GM18951 (cell line): Measurements from ENCODE around the gene SEMA4G.

ENCODE experiments used
- POLR2A ChIP-seq: IDR thresholded peaks from 4 replicates; pipeline ENCODE4 v1.6.1; 2011; ENCODE audit warnings: mild to moderate bottlenecking; ENCODE audit not compliant: insufficient read length, insufficient read depth; ENCODE audit errors: extremely low read depth
- in situ Hi-C: fragments of 300-500 bp; cut with MboI; formaldehyde crosslinking; loops from one replicate; pipeline ENCODE4 v1.12.0; 2022; ENCODE audit warnings: low sequenced_read_pairs, mixed read lengths, inconsistent platforms; ENCODE audit not compliant: unreplicated experiment

Gene SEMA4G

GRCh38 chr10:100969187-100970075 is at the start of gene SEMA4G:
TSS of gene SEMA4G (plus strand) at chr10:100969504. CDS start at chr10:100972913, 3,409 bp downstream.
- no peak for TF ChIP-seq POLR2A
- in situ Hi-C loops: no loop called here

GRCh38 chr10:100923580-100923979 is 45.7 kb upstream of the SEMA4G start:
- in situ Hi-C loops: no loop called here
- TF ChIP-seq POLR2A: no peak

GRCh38 chr10:100927266-100927665 is 42.0 kb upstream of the SEMA4G start:
- in situ Hi-C loops: no loop called here

GRCh38 chr10:100928039-100928438 is 41.3 kb upstream of the SEMA4G start:
- in situ Hi-C loops: no loop called here
- no peak for TF ChIP-seq POLR2A

More at GRCh38 chr10:100927266-100927665, 42.0 kb upstream of the SEMA4G start:
- TF ChIP-seq POLR2A: no peak

GRCh38 chr10:100930368-100930767 is 38.9 kb upstream of the SEMA4G start:
- in situ Hi-C loops: no loop called here

GRCh38 chr10:100934084-100934659 is 35.1 kb upstream of the SEMA4G start:
- no peak for TF ChIP-seq POLR2A
- in situ Hi-C loops: no loop called here

More at GRCh38 chr10:100930368-100930767, 38.9 kb upstream of the SEMA4G start:
- no peak for TF ChIP-seq POLR2A

- no peak for TF ChIP-seq POLR2A
- in situ Hi-C loops: no loop called here
Observed at GRCh38 chr10:100939763-100940344, 29.4 kb upstream of the SEMA4G start.

GRCh38 chr10:100942229-100942628 is 27.1 kb upstream of the SEMA4G start:
- in situ Hi-C loops: no loop called here
- TF ChIP-seq POLR2A: no peak

GRCh38 chr10:100943508-100943907 is 25.8 kb upstream of the SEMA4G start:
- TF ChIP-seq POLR2A: no peak
- in situ Hi-C loops: no loop called here

GRCh38 chr10:100945754-100946153 is 23.6 kb upstream of the SEMA4G start:
- TF ChIP-seq POLR2A: no peak
- in situ Hi-C loops: no loop called here

- in situ Hi-C loops: no loop called here
Observed at GRCh38 chr10:100948916-100949315, 20.4 kb upstream of the SEMA4G start.

GRCh38 chr10:100960251-100960650 is 9.1 kb upstream of the SEMA4G start:
- TF ChIP-seq POLR2A: no peak
- in situ Hi-C loops: no loop called here

More at GRCh38 chr10:100948916-100949315, 20.4 kb upstream of the SEMA4G start:
- TF ChIP-seq POLR2A: no peak

- in situ Hi-C loops: no loop called here
- no peak for TF ChIP-seq POLR2A
Observed at GRCh38 chr10:100962351-100963080, 6.8 kb upstream of the SEMA4G start.
